Calu3 (cell line): ENCODE measurements around the gene PTPN14. TPM values are rescaled to one million over a fixed set of nuclear protein-coding genes. Genes with fewer than 3 reads are reported as not detected.
"Not testable (repeated sequence)": the region's sequence is repeated elsewhere in the genome, so short reads cannot be mapped to it uniquely, and the experiment has no call there.

ENCODE experiments used
- BruUV-seq: library from RNA; stranded (reverse); fragments of 400-500 nt; replicated peaks from 2 replicates; lab custom pipeline; 2021; lab: Mats Ljungman, UMichigan
- CTCF ChIA-PET: fragments of 300-600 bp; sonication (Branson Sonifier 250); formaldehyde crosslinking; loops from one replicate; lab custom pipeline; 2022; ENCODE audit warnings: antibody characterized with exemption; lab: Charles Lee
- DNase-seq: peaks from one replicate; pipeline ENCODE4 v3.0.0; 2022
- H3K27ac Mint-ChIP-seq: one replicate; pipeline ENCODE4 v1.8.0; 2022; ENCODE audit warnings: mixed read lengths; ENCODE audit not compliant: unreplicated experiment
- H3K27me3 Mint-ChIP-seq: one replicate; pipeline ENCODE4 v1.8.0; 2022; ENCODE audit warnings: mixed read lengths; ENCODE audit not compliant: unreplicated experiment
- H3K36me3 Mint-ChIP-seq: one replicate; pipeline ENCODE4 v1.8.0; 2022; ENCODE audit warnings: mild to moderate bottlenecking, moderate library complexity, mixed read lengths; ENCODE audit not compliant: insufficient read depth, unreplicated experiment
- H3K4me1 Mint-ChIP-seq: one replicate; pipeline ENCODE4 v1.8.0; 2022; ENCODE audit warnings: mild to moderate bottlenecking, low read depth, mixed read lengths; ENCODE audit not compliant: unreplicated experiment
- H3K4me3 Mint-ChIP-seq: one replicate; pipeline ENCODE4 v1.8.0; 2022; ENCODE audit warnings: mild to moderate bottlenecking, low read depth, moderate library complexity, mixed read lengths; ENCODE audit not compliant: unreplicated experiment
- H3K9me3 Mint-ChIP-seq: one replicate; pipeline ENCODE4 v1.8.0; 2022; ENCODE audit warnings: low read depth, mixed read lengths; ENCODE audit not compliant: unreplicated experiment
- CTCF ChIP-seq: fragments of 200-600 bp; IDR thresholded peaks from one replicate; pipeline ENCODE4 v1.8.0; 2022; ENCODE audit warnings: antibody characterized with exemption; ENCODE audit not compliant: unreplicated experiment
- intact Hi-C: fragments of 100-400 bp; cut with micrococcal nuclease; formaldehyde crosslinking; loops from one replicate; pipeline ENCODE4 v1.10.0; 2022; ENCODE audit not compliant: unreplicated experiment
- total RNA-seq: library from RNA; stranded (reverse); gene quantifications from 2 replicates; pipeline ENCODE4 v1.2.3, GENCODE V29; 2022

The PTPN14 gene
- total RNA-seq, 1 experiment from 2014 or later = 77.4 TPM

DNA sequence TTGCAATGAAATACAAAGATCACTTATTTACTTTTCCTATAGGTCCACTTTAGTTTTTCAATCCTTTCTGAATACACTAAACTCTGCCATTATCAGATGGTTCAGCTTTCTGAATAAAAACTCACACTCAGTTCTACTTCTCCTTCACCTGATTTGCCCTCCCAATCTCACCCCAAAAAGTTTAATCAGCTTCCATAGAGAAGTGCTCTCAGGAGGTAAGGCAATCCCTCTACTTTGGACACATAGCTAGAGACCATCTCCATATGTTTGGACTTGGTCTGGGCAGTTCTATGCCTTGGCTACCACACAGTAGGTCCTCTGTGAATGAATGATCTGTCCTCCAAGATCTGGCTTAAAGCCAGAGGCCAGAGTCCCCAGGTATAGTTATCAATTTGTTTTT is 40.9 kb downstream of the PTPN14 start:
- Mint-ChIP-seq H3K36me3 (peaks cover 17% of the 10 kb centered on the region), H3K9me3 (peaks cover 5% of the 10 kb centered on the region), H3K4me3 (no peak overlapping the region), H3K27ac (no peak overlapping the region), H3K4me1 (peaks cover 65% of the 10 kb centered on the region), H3K27me3 (no peaks in the 10 kb centered on the region)
- CTCF ChIA-PET = no interaction called here
- TF ChIP-seq CTCF = no peak
- intact Hi-C loops = no loop called here
- DNase-seq = no peak
- no TSS peak for BruUV-seq

GRCh38 chr1:214509622-214510021 is 41.8 kb downstream of the PTPN14 start:
- CTCF ChIA-PET = interaction anchor here (0.6 kb wide), 1 partner anchor 11 kb away, joined by 5 read pairs; no protein-coding TSS in a partner anchor
- H3K27ac Mint-ChIP-seq, H3K27me3 Mint-ChIP-seq, BruUV-seq, intact Hi-C loops, H3K9me3 Mint-ChIP-seq, H3K4me3 Mint-ChIP-seq, DNase-seq: not testable (repeated sequence)
- peaks cover 65% of the 10 kb centered on the region for H3K4me1 Mint-ChIP-seq
- peaks cover 22% of the 10 kb centered on the region for H3K36me3 Mint-ChIP-seq

DNA sequence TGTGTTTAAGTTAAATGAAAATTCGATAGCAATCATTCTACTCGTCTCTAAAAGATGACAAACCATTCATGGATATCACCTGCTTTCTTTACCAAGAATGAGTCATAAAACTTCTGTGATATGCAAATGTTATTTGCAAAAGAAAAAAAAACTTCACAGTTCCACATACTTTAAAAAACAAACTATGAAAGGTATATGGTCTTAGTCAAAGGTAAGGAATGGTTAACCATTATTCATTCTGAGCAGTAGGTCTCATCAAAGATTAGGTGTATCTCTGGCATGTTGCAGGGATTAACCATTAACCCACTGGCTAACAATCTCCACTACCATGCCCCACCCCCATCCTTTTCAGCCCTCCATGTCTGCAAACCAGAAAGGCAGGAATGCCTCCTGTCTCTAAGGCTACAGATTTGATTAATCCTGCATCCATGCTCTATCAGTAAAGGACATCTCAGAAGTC is 44.4 kb downstream of the PTPN14 start:
- H3K4me3 Mint-ChIP-seq = peak overlapping the region; percentile 39
- BruUV-seq = no TSS peak
- H3K36me3 Mint-ChIP-seq = peaks cover 13% of the 10 kb centered on the region

DNA sequence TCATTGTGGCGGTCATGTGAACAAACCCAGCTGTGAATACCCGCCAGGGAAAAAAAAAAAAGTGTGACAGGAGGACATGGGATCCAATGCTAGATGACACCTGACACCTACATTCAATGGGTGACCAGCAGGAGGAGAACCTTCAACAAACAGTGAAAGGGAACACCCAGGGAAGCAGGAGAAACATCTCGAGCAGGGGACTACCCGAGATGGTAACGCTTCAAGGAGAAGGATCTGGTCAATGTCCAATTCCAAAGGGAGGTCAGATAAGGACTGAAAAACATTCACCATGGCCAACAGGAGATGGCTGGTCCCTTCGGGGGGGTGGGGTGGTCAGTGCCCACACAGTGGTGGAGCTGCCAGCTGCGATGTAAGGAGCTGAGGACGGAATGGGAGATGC is 46.3 kb downstream of the PTPN14 start:
- Mint-ChIP-seq H3K27me3 (no peaks in the 10 kb centered on the region), H3K4me1 (peaks cover 63% of the 10 kb centered on the region), H3K36me3 (peaks cover 13% of the 10 kb centered on the region), H3K4me3 (peak overlapping the region; percentile 39), H3K27ac (peak overlapping the region; percentile 32), H3K9me3 (no peaks in the 10 kb centered on the region)
- DNase-seq = no peak
- CTCF ChIA-PET = interaction anchor here (0.6 kb wide), 1 partner anchor 17 kb away, joined by 4 read pairs; no protein-coding TSS in a partner anchor
- BruUV-seq = no TSS peak
- intact Hi-C loops = no loop called here
- TF ChIP-seq CTCF = no peak

More for the DNA sequence above, 44.4 kb downstream of the PTPN14 start:
- peaks cover 57% of the 10 kb centered on the region for H3K4me1 Mint-ChIP-seq
- intact Hi-C loops = loop anchor here (2.0 kb wide), 3 partner anchors 40 to 76 kb away; no protein-coding TSS in a partner anchor
- DNase-seq = peak; percentile 93
- peaks cover 5% of the 10 kb centered on the region for H3K9me3 Mint-ChIP-seq
- H3K27me3 Mint-ChIP-seq = no peaks in the 10 kb centered on the region
- TF ChIP-seq CTCF = no peak
- H3K27ac Mint-ChIP-seq = peak overlapping the region; percentile 83
- CTCF ChIA-PET = interaction anchor here (0.7 to 1.1 kb wide), 3 partner anchors 19 to 40 kb away, joined by 3 read pairs; no protein-coding TSS in a partner anchor

DNA sequence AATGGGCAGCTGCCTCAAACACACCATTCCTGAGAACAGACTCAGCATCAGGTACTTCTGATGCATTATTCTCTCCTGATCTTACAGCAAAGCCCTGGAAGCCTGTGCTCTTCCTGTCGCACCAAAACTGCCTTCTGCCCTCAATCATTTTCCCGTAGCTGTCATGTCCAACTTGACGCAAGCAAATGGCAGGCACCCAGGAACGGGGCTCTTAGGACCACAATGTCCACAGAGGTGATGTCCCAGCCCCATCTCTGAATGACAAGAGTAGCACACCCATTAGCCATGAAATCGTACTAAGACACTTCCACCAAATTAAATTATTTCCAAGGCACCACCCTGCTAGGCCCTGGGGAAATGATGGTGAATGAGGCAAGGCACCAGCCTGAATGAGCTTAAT is 47.1 kb downstream of the PTPN14 start:
- Mint-ChIP-seq H3K4me3 (no peak overlapping the region), H3K9me3 (no peaks in the 10 kb centered on the region), H3K4me1 (peaks cover 66% of the 10 kb centered on the region), H3K27ac (peak overlapping the region; percentile 32), H3K27me3 (no peaks in the 10 kb centered on the region), H3K36me3 (peaks cover 13% of the 10 kb centered on the region)
- no TSS peak for BruUV-seq
- DNase-seq = no peak
- intact Hi-C loops = no loop called here
- CTCF ChIA-PET = interaction anchor here (0.6 kb wide), 1 partner anchor 17 kb away, joined by 4 read pairs; no protein-coding TSS in a partner anchor
- TF ChIP-seq CTCF = no peak
